NCI-H2081 (cell line): ENCODE data around the gene VSIG10L2.
"Not testable (repeated sequence)": the region's sequence is repeated elsewhere in the genome, so short reads cannot be mapped to it uniquely, and the experiment has no call there.

Source experiments
- DNase-seq, 2 experiments: peaks; one replicate each; lab custom pipeline; 2025; lab: John Stamatoyannopoulos, UW

Gene VSIG10L2

GRCh38 chr11:125967515-125967914, 21.7 kb downstream of the VSIG10L2 start:
- no peak for DNase-seq

DNA sequence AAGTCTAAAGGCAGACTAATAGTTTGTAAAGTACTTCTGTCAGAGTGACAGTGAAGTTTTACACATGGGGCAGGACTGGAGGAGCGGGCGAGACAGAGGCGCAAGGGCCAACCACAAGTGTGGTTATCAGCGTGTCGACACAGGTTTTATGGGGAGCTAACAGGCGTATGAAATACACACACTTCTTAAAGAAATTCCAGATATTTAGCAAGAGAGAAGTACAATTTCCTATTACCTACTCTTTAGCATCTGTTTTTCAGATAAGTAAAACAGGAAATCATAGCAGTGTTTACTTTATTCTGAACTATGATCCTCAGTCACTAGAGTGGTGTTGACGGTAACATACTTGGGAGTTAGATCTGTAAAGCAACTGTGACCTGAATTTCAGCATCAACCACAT, 22.5 kb downstream of the VSIG10L2 start:
- no peak for DNase-seq

- no peak for DNase-seq
Measured at GRCh38 chr11:125971618-125972017, 25.8 kb downstream of the VSIG10L2 start.

- DNase-seq: no peak
Measured at GRCh38 chr11:125974284-125974683, 28.4 kb downstream of the VSIG10L2 start.

GRCh38 chr11:125975634-125976033, 29.8 kb downstream of the VSIG10L2 start:
- DNase-seq: no peak

GRCh38 chr11:125976156-125976555, 30.3 kb downstream of the VSIG10L2 start:
- no peak for DNase-seq

- DNase-seq: no peak
Measured at GRCh38 chr11:125977333-125977732, 31.5 kb downstream of the VSIG10L2 start.

- DNase-seq: no peak
Measured at GRCh38 chr11:125978181-125978716, 32.4 kb downstream of the VSIG10L2 start.

DNA sequence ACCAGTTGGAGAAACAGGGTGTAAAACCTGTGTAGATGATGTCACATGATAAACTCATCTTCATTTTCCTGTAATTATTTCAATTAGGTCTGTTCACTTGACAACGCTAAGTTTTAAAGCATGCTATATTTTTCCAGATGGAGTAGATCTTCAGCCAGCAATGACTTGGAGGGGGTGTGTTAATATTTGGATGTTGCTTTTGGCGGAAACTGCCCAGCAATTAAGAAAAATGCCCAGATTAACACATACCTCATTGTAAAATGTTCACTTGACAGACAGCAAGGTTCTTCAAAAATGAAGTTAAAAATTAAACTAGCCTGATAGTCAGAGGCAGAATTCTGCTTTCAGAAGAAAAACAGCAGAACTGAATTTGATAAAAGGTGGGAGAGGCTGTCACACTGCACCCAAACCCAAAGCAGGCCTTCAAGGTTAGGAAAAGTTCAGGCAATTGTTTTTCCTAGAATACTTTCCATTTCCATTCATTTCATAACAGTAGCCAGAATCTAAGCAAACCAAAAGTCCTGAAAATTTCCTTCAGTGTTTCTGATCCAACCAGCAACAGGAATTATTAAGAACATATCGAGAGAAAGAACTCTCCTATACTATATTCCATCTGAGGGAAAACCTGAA, 33.0 kb downstream of the VSIG10L2 start:
- DNase-seq: no peak

DNA sequence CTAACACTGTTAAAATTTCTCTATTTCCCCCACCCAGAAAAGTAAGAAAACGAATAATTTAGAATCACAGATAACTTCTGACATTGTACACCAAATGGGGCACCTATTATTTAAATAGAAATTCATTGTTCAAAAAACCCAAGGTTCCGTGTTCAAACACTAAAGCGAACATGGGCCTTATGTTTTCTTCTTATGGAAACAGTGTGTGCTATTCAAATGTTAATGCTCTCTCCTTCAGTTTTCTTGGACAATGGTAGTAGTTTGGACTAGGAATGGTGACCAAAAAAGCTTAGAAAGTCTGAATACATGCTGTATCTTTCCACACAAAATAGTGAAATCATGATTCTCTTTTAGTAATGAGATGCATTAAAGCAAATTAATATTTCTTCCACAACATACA, 33.7 kb downstream of the VSIG10L2 start:
- DNase-seq: no peak

DNA sequence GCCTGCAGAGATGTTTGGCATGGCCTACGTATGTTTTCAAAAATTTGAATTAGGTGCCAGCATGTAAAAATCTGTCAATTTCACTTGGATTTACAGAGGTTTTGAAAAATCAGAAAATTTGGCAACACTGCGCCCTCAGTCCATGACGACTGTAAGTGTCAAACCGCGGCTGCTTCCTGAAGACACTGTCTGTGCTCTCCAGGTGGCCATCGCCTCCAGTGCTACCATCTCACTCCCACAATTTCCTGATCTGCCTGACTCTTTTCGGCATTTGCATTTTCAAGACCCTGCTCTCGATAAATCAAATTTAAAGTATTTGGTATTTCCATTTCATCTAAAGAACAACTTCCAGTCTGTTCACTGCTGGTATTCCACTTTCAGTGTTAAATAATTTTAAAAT, 34.6 kb downstream of the VSIG10L2 start:
- DNase-seq: no peak

- DNase-seq: no peak
Measured at GRCh38 chr11:125982348-125982730, 36.5 kb downstream of the VSIG10L2 start.

DNA sequence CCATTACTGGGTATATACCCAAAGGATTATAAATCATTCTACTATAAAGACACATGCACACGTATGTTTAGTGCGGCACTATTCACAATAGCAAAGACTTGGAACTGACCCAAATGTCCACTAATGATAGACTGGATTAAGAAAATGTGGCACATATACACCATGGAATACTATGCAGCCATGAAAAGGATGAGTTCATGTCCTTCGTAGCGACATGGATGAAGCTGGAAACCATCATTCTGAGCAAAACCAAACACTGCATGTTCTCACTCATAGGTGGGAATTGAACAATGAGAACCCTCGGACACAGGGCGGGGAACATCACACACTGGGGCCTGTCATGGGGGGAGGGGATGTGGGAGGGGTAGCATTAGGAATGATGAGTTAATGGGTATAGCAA, 40.1 kb downstream of the VSIG10L2 start:
- DNase-seq: not testable (repeated sequence)

DNA sequence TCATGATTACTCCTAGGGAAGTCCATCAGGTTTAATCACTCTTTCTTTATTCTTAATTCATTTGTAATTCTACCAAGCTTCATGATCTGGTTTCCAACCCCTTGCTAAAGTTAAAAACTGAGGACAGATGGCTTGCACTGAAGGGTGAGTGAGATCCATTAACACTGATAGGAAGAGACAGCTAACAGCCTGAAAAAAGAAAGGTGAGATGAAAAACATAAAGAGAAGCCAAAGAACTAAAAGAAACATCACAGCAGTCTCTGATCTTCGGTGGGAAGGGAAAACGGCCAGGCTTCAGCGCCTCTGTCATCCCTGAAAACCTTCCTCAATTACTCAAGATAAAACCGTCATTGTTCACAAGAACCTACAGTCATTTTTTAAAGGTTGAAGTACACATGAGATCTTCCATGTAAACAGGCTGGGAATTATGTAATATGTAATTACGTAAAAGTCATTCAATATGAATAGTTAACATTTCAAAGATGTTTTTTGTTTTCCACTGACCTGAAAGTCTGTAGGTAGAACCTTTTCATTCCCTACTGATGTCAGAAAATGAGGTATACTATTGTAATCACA, 41.3 kb downstream of the VSIG10L2 start:
- DNase-seq: no peak

DNA sequence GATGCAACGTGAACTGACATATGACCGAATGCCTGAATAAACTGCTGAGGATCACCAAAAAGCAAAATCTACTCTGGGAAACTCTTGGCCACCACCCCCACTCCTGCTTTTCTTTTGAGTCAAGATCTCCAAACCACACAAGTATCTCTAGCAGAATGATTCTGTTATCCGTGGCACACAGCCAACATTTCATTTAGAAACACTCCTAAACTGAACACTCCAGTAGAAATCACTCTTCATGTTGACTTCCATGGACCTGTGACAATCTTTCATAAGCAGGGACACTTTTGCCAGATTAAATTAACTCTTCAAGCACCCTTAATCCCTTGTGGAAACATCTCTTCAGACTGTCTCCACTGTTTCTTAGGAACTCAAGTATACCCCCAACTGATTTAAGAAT, 44.4 kb downstream of the VSIG10L2 start:
- no peak for DNase-seq

- no peak for DNase-seq
Measured at GRCh38 chr11:125992893-125993292, 47.0 kb downstream of the VSIG10L2 start.

GRCh38 chr11:125994509-125994908, 48.7 kb downstream of the VSIG10L2 start:
- DNase-seq: no peak

GRCh38 chr11:125995313-125995712, 49.5 kb downstream of the VSIG10L2 start:
- DNase-seq: no peak

GRCh38 chr11:125998267-125998666, 52.4 kb downstream of the VSIG10L2 start:
- DNase-seq: no peak

- no peak for DNase-seq
Measured at GRCh38 chr11:125999234-125999880, 53.5 kb downstream of the VSIG10L2 start.

DNA sequence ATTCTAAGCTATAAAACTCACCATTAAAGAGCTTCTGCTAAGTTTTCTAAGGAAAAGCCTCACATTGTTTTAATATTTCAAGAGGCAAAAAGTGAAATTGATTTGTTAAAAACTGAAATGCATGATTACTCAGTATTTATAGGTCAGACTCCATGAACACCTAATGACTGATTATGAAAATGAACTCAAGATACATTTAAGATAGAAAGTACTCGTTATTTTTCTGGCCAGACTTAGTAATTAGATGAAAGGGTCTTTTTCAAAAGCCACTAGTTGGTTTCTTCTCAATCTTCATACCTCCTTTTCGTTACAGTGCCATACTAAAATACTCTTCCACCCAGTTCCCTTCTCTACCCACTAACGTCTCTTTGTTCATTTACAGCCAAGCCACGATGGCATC, 56.3 kb downstream of the VSIG10L2 start:
- no peak for DNase-seq
